Muscle layer of duodenum (tissue), 2 donors: ENCODE data around the gene BIRC6.

Experiments
- H3K27ac ChIP-seq: one replicate; pipeline ENCODE4 v1.7.0; 2013; ENCODE audit warnings: mild to moderate bottlenecking, low read length
- H3K27me3 ChIP-seq: one replicate; pipeline ENCODE4 v1.7.0; 2013; ENCODE audit warnings: low read depth, mild to moderate bottlenecking, control low read depth, low read length
- H3K36me3 ChIP-seq, 2 donors: one replicate each; pipeline ENCODE4 v1.7.0; 2013; ENCODE audit warnings: low read length in 2 of 2, control low read depth in 1 of 2, mild to moderate bottlenecking in 1 of 2; ENCODE audit not compliant: insufficient read depth in 2 of 2, control insufficient read depth in 1 of 2
- H3K4me1 ChIP-seq, 2 donors: one replicate each; pipeline ENCODE4 v1.7.0; 2013; ENCODE audit warnings: low read length in 2 of 2, mild to moderate bottlenecking in 2 of 2, control low read depth in 1 of 2, moderate library complexity in 1 of 2; ENCODE audit not compliant: insufficient read depth in 2 of 2, control insufficient read depth in 1 of 2
- H3K4me3 ChIP-seq, 2 donors: one replicate each; pipeline ENCODE4 v1.7.0; 2013; ENCODE audit warnings: low read length in 2 of 2, low read depth in 1 of 2, mild to moderate bottlenecking in 1 of 2
- H3K9me3 ChIP-seq, 2 donors: one replicate each; pipeline ENCODE4 v1.7.0; 2013; ENCODE audit warnings: low read length in 2 of 2, control low read depth in 1 of 2, mild to moderate bottlenecking in 1 of 2; ENCODE audit not compliant: control insufficient read depth in 1 of 2
- donor health status: healthy.

BIRC6 gene

GRCh38 chr2:32558492-32558891 lies 201.7 kb downstream of the BIRC6 start:
- Histone ChIP-seq H3K9me3 (no peaks in the 10 kb centered on the region), H3K4me1 (peaks cover 0 to 12% of the 10 kb centered on the region in 2 donors), H3K27ac (no peak overlapping the region), H3K36me3 (no peaks in the 10 kb centered on the region), H3K4me3 (no peak overlapping the region), H3K27me3 (no peaks in the 10 kb centered on the region)

GRCh38 chr2:32559136-32559535 lies 202.3 kb downstream of the BIRC6 start:
- H3K4me3 ChIP-seq: no peak overlapping the region

GRCh38 chr2:32562906-32563305 lies 206.1 kb downstream of the BIRC6 start:
- no peak overlapping the region for H3K4me3 ChIP-seq
- H3K9me3 ChIP-seq: peaks cover 0 to 2% of the 10 kb centered on the region in 2 donors
- H3K27me3 ChIP-seq: no peaks in the 10 kb centered on the region
- peaks cover 3 to 10% of the 10 kb centered on the region in 2 donors for H3K36me3 ChIP-seq
- no peak overlapping the region for H3K27ac ChIP-seq
- H3K4me1 ChIP-seq: peaks cover 0 to 12% of the 10 kb centered on the region in 2 donors

More at GRCh38 chr2:32559136-32559535, 202.3 kb downstream of the BIRC6 start:
- Histone ChIP-seq H3K27ac (no peak overlapping the region), H3K9me3 (no peaks in the 10 kb centered on the region), H3K36me3 (no peaks in the 10 kb centered on the region), H3K4me1 (peaks cover 0 to 12% of the 10 kb centered on the region in 2 donors), H3K27me3 (no peaks in the 10 kb centered on the region)

GRCh38 chr2:32564417-32565035 lies 207.7 kb downstream of the BIRC6 start:
- H3K27ac ChIP-seq: no peak overlapping the region
- peaks cover 0 to 2% of the 10 kb centered on the region in 2 donors for H3K9me3 ChIP-seq
- H3K4me1 ChIP-seq: peaks cover 0 to 3% of the 10 kb centered on the region in 2 donors
- no peak overlapping the region for H3K4me3 ChIP-seq
- H3K36me3 ChIP-seq: peaks cover 3 to 10% of the 10 kb centered on the region in 2 donors
- H3K27me3 ChIP-seq: no peaks in the 10 kb centered on the region

DNA sequence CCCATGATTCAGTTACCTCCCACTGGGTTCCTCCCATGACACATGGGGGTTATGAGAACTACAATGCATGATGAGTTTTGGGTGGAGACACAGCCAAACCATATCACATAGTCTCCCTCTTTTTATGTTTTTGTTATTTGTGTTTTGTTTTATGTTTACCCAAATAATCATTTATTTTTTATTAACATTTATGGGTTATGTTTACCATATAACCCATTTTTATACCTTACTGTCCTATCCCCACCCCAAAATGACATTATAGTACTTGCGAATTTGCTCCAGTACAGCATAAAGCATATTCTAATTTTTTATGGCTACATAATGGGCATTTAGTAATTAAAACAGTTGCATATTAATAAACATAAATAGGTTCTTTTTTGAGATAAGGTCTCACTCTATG lies 209.1 kb downstream of the BIRC6 start:
- H3K27me3 ChIP-seq: no peaks in the 10 kb centered on the region
- peaks cover 3 to 10% of the 10 kb centered on the region in 2 donors for H3K36me3 ChIP-seq
- no peak overlapping the region for H3K4me3 ChIP-seq
- H3K9me3 ChIP-seq: peaks cover 0 to 2% of the 10 kb centered on the region in 2 donors
- H3K27ac ChIP-seq: no peak overlapping the region
- no peaks in the 10 kb centered on the region for H3K4me1 ChIP-seq

GRCh38 chr2:32572030-32572429 lies 215.2 kb downstream of the BIRC6 start:
- Histone ChIP-seq H3K27ac (no peak overlapping the region), H3K9me3 (no peaks in the 10 kb centered on the region), H3K4me3 (no peak overlapping the region), H3K4me1 (no peaks in the 10 kb centered on the region), H3K36me3 (peaks cover 12 to 19% of the 10 kb centered on the region in 2 donors), H3K27me3 (no peaks in the 10 kb centered on the region)

DNA sequence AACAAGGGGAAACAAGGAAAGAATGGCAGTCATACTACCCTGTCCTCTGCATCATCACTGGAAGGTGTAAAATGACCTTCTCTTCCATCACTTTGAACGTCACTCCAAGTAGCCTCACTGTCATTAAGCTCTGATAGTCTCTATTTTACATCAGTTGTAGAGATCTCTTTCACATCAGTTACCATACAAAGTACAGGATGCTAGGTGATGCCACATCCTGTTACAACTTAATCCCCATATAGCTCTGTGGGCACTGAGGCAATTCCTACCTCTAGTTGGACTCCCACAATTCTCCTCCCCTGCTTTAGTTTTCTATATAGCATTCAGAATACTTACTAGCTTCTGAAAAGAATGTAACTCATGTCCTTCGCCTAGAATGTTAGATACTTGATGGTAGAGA lies 215.9 kb downstream of the BIRC6 start:
- H3K36me3 ChIP-seq: peaks cover 9 to 19% of the 10 kb centered on the region in 2 donors
- H3K9me3 ChIP-seq: no peaks in the 10 kb centered on the region
- H3K27ac ChIP-seq: no peak overlapping the region
- no peak overlapping the region for H3K4me3 ChIP-seq
- H3K27me3 ChIP-seq: no peaks in the 10 kb centered on the region
- no peaks in the 10 kb centered on the region for H3K4me1 ChIP-seq

- no peaks in the 10 kb centered on the region for H3K9me3 ChIP-seq
- H3K27me3 ChIP-seq: no peaks in the 10 kb centered on the region
- H3K27ac ChIP-seq: no peak overlapping the region
- H3K4me3 ChIP-seq: no peak overlapping the region
- H3K4me1 ChIP-seq: no peaks in the 10 kb centered on the region
- peaks cover 3 to 9% of the 10 kb centered on the region in 2 donors for H3K36me3 ChIP-seq
These were observed 235.0 kb downstream of the BIRC6 start for GRCh38 chr2:32591669-32592463.

DNA sequence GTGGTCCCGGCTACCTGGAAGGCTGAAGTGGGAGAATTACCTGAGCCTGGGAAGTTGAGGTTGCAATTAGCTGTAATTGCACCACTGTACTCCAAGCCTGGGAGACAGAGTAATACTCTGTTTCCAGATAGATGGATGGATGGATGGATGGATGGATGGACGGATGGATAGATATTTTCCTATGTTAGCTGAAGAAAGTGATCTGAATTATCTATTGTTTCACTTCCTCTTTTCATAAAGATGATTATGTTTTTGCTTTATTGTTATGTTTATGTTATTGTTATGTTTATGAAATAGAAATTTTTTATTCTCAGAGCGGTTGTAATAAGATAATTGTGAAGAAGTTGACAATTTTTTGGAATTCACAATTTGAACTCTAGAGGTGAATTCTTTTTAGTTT lies 237.8 kb downstream of the BIRC6 start:
- no peaks in the 10 kb centered on the region for H3K9me3 ChIP-seq
- no peak overlapping the region for H3K27ac ChIP-seq
- H3K27me3 ChIP-seq: no peaks in the 10 kb centered on the region
- no peak overlapping the region for H3K4me3 ChIP-seq
- H3K36me3 ChIP-seq: peaks cover 11 to 16% of the 10 kb centered on the region in 2 donors
- H3K4me1 ChIP-seq: no peaks in the 10 kb centered on the region

- peaks cover 31 to 54% of the 10 kb centered on the region in 2 donors for H3K36me3 ChIP-seq
- no peak overlapping the region for H3K27ac ChIP-seq
These were observed 254.5 kb downstream of the BIRC6 start for GRCh38 chr2:32611366-32611765.

GRCh38 chr2:32611771-32612170 lies 254.9 kb downstream of the BIRC6 start:
- Histone ChIP-seq H3K36me3 (peaks cover 31 to 54% of the 10 kb centered on the region in 2 donors), H3K27ac (no peak overlapping the region)

More at GRCh38 chr2:32611366-32611765, 254.5 kb downstream of the BIRC6 start:
- Histone ChIP-seq H3K27me3 (no peaks in the 10 kb centered on the region), H3K4me1 (no peaks in the 10 kb centered on the region), H3K4me3 (no peak overlapping the region), H3K9me3 (no peaks in the 10 kb centered on the region)

More at GRCh38 chr2:32611771-32612170, 254.9 kb downstream of the BIRC6 start:
- H3K4me1 ChIP-seq: no peaks in the 10 kb centered on the region
- no peaks in the 10 kb centered on the region for H3K27me3 ChIP-seq
- H3K9me3 ChIP-seq: no peaks in the 10 kb centered on the region
- H3K4me3 ChIP-seq: no peak overlapping the region
